HCEC 1CT (cell line): Measurements from ENCODE around the gene WNT6.

ENCODE experiments used
- DNase-seq: peaks from one replicate; pipeline ENCODE4 v3.0.0-alpha.2; 2017

The WNT6 gene

DNA sequence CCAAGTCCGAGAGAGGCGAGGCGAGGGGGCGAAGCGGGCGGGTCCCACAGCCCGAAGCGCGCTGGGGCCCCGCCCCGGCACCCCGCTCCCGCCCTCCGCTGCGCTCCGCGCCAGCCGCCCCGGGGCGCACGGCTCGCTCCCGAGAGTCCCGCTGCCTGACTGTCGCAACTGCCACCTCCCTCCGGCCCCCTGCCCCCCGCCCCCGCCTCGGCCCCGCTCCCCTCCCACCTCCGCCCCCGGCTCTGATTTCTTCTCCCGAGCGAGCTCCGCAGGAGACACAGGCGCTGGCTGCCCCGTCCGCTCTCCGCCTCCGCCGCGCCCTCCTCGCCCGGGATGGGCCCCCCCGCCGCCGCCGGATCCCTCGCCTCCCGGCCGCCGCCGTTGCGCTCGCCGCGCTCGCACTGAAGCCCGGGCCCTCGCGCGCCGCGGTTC lies at the start of gene WNT6:
TSS of gene WNT6 (plus strand) at position 250 of the 432 bp plus-strand sequence. CDS start 233 bp downstream, outside the sequence.
- no peak for DNase-seq

DNA sequence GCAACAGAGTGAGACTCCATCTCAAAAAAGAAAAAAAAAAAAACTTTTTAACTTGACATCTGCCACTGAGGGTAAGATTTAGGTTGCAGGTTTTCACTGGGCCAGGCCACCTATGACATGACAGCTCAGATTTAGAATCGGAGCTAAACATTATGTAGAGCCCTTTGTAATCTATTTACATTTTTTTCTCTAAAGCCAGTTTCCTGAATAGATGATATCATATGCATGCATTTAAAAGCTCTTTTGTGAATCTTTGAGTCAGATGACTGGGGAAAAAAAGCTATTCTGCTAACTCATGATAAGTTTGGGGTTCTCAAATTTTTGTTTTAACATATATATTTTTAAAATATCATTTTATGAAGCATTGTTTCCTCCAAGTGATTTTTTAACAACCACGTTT lies 49.3 kb upstream of the WNT6 start:
- DNase-seq: no peak

DNA sequence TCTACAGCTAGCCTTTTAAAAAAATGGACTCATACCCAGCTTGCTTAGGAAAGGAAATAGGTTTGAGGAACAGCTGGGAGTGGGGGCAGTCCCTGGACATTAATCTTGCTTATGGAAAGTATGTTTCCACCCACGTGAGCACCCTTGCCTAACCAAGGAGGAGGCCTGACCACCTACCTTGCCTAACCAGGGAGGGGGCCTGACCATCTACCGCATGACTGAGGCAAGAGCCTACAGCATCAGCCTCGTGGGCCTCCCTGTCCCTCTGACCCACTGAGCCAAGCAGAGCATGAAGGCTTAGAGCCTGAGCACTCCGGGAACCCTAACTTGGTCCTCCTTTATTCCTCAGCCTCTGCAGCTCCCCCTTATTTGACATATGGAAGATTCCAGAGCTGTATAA lies 48.2 kb upstream of the WNT6 start:
- DNase-seq: peak; percentile 7

DNA sequence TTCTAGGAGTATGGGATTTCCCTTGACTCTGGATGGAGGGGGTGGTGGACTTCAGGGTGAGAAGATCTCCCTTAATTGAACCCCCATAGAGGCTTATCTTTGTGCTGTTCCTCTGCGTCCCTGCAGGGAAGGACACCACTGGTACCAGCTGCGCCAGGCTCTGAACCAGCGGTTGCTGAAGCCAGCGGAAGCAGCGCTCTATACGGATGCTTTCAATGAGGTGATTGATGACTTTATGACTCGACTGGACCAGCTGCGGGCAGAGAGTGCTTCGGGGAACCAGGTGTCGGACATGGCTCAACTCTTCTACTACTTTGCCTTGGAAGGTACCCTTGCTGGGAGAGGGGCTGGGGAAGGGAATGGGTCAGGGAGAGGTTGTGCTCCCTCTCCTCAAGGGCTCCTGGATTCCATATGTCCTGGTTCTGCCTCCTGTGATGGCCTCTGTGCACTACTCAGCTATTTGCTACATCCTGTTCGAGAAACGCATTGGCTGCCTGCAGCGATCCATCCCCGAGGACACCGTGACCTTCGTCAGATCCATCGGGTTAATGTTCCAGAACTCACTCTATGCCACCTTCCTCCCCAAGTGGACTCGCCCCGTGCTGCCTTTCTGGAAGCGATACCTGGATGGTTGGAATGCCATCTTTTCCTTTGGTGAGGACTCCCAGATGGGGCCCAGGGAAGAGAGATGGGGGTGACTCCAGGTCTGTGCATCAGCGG lies 47.3 kb upstream of the WNT6 start:
- no peak for DNase-seq

DNA sequence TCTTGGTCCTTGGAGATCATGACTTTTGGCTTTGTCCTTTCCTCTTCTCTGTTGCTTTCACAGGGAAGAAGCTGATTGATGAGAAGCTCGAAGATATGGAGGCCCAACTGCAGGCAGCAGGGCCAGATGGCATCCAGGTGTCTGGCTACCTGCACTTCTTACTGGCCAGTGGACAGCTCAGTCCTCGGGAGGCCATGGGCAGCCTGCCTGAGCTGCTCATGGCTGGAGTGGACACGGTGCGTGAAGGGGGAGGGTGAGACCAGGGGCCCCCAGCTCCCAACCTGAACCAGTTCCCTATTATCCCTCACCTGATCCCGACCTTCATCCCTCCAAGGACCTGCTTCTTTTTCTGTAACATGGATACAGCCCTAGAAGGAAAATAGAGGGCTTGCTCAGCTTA lies 46.7 kb upstream of the WNT6 start:
- DNase-seq: no peak

DNA sequence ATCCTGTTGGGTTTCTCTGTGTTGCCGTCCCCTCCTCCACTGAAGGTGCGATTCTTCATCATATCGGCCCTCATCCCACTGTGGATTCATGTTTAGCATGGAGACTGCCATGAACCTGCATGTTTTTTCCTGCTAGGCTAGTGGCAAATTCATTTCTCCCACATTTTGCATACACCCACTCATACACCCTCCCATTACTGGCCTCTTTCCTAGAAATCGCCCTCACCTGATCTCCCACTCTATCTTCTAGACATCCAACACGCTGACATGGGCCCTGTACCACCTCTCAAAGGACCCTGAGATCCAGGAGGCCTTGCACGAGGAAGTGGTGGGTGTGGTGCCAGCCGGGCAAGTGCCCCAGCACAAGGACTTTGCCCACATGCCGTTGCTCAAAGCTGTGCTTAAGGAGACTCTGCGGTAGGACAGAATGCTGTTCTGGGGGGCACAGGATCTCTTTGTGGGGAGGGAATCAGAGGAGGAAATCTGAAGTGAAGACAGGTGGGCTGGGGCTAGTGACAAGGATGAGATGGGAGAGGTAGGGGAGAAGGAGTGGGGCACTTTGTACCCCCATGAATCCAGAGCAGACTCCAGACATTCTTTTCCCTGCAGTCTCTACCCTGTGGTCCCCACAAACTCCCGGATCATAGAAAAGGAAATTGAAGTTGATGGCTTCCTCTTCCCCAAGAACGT lies 45.7 kb upstream of the WNT6 start:
- DNase-seq: no peak

DNA sequence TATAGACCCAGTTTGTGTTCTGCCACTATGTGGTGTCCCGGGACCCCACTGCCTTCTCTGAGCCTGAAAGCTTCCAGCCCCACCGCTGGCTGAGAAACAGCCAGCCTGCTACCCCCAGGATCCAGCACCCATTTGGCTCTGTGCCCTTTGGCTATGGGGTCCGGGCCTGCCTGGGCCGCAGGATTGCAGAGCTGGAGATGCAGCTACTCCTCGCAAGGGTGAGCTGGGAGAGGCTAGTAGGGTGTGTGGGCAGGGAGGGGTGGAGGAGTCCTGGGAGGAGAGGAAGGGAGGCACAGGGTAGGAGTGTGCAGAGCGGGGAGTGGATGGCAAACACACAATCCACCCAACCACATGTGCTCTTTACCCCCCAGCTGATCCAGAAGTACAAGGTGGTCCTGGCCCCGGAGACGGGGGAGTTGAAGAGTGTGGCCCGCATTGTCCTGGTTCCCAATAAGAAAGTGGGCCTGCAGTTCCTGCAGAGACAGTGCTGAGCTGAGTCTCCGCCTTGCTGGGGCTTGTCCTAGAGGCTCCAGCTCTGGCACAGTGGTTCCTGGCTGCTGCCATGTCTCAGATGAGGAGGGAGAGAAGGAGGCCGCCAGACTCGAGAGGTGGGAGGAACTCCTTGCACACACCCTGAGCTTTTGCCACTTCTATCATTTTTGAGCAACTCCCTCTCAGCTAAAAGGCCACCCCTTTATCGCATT lies 44.9 kb upstream of the WNT6 start:
- no peak for DNase-seq

DNA sequence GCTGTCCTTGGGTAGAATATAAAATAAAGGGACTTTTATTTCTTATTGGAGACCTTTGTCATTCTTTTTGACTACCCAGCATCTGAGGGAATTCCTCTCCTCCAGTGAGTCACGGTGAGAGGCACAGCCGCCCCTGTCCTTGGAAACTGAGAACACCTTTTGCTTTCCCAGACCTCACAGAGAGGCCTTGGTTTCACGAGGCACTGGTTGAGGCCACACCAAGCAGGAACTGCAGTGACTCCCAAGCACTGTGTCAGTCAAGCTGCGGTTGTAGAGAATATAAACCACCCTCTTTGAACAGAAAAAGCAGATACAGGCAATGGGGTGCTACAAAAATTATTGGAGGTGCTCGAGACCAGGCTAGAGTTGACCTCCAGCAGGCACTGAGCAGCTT lies 44.4 kb upstream of the WNT6 start:
- DNase-seq: no peak

DNA sequence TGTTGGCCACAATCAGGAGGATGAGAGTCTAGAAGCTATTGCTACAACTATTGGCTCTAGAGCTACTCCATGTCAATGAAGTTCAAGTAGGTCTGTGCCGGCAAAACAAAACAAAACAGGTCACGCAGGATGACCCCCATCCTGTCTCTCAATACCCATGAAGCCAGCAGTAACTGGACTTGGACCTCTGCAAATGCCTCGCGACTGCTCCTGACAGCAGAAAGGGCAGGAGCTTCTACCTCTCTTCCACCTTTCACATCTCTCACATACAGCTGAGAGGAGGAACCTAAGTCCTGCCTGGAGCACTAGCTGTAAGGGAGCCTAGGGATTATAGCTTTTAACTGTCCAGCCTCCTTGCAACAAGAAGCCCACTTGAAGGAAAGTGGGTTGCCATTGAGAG lies 44.0 kb upstream of the WNT6 start:
- no peak for DNase-seq

DNA sequence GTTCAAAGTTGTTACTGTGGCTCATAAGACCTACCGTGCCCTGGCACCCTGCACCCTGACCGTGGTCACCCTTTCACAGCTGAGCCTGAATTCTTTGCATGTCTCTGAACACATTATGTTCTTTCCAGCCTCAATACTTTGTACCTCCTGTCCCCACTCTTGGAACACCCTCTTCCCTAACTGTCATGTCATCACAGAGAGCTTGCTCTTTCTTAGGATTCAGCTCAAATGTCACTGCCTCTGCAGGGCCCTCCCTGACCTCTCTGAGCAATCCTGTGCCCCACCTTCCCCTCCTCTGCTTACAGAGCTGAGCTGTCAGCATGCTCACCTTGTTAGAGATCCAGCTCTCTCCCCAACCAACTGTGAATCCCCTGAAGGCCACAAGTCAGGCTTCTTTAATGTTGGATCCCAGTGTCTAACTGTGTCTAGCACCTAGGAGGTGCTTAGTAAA lies 43.0 kb upstream of the WNT6 start:
- DNase-seq: no peak

DNA sequence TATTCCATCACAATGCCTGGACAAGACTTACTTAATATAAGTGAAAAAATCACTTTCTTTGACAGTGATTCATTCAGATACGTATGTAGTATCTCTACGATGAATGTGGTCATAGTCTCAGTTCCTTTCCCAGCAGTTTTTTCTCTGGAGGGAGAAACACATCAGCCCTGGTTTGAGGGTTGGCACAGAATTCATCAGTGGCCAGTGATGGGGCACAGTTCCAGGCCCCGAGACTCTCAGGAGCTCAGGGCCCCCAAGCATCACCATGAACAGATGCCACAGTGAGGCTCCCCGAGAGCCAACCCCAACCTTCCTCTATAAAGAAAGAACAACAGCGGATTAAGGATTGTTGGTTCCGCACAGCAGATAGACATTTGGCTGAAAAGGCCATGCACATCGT lies 40.5 kb upstream of the WNT6 start:
- no peak for DNase-seq

DNA sequence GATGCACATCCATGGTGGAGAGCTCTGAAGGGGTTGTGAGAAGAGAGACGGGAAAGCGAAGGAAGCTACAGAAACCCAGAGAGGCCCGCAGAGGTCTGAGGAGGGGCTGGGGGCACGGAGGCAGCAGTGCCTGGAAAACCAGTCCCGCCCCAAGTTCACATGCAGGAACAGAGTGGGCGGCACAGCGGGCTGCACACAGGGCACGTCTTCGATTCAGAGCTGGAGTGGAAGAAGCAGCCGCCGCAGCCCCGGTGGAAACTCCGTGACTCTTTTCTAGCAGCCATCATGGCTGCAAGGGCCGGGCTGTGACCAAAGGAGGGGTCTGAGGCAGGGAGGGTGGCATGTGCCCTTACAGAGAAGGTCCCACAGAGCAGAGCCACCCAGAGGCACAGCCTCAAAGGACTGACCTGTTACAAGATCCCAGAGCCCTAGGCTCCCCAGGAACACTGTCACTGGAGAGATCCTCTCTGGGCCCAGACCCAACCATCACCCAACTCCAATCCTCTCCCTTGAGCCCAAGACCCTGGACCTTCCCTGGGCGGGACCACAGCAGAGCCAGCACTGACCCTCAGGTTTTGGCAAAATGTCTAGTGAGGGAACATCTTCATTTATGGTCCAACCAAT lies 38.7 kb upstream of the WNT6 start:
- DNase-seq: no peak

DNA sequence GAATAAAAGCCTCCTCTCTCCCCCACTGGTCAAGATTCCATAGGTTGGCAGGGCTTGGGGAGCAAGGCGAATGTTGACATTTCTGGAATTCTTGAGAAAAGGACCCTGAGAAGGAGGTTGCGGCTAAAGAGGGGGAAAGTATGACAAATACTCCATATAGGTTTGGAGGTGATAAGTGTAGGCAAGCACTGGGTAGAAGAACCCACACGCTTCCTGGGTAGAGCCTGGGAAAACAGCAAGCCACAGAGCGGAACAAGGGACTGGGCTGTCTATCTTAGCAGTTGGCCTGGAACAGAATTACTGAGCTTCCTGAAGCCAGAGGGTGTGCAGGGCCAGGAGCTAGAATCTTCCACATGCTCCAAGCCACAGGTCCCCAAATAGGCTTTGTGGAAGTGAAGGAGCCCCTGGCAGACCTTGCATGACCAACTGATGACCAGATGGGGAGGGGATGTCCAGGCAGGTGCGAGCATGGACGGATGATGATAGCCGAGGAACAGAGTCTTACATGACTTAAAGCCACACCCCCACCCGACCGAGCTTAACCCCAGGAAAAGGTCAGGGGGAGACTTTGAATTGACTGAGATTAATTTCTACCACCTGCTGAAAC lies 37.9 kb upstream of the WNT6 start:
- no peak for DNase-seq

DNA sequence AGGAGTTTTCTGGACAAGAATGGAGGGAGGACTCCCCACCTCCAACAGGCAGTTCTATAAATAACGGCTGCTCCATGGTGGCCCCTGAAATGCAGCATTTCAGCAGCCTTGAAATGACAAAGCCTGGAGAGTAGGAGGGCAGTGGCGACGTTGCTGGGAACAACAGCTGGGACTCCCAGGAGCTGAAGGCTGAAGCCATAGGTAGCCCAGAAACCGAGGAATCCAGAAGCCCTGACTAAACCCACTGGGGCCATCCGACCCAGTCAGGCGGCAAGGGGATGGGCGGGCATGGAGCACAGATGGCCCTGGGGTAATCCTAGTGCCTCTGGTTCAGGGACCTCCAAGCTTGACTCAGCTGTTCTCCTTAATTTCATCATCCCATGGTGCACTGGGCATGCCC lies 37.0 kb upstream of the WNT6 start:
- DNase-seq: no peak

DNA sequence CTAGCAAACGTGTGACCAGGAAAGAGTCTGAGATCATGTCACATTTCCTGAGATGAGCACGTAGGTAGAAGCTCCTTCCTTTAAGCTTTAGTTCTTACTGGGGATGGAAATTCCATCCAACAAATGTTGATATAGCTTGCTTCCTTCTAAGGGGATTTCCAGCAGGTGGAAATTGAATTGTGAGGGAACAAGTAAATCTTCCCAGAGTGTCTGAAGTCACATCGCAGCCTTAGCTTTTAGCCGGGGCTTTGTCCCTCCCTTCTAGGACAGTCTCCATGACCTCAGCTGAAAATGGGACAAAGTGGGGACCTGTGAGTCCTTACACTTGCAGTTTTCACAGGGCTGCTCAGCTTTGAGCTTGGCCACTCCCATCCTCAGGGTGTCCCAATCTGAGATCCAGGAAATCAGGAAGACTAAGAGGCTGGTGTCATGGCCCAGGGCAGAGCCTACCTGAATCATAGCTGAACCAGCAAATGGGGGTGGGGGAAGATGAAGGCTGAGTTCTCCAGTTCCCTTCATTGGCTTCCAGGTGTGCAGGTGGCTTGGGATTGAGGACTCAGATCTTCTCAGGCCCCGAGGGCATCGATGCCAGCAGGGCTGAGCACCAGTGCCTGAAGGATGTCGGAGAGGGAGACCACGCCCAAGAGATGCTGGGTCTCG lies 36.3 kb upstream of the WNT6 start:
- no peak for DNase-seq

DNA sequence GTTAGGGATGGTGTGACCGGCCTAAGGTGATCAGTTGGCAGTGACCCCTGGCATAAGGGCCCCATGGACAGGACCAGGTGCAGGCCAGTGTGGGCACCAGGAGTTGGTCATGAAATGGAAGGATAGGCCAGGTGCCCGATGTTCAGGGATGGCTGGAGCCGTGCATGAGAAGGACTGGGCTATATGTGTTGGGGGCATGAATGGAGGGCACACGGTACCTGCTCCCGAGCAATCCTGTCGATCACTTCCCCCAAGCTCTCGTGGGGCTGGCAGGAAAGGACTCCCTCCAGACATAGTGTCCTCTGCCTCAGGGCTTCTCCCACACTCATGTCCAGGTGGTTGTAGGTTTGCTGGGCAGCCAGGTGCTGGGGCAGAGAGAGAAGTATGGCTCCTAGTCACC lies 35.6 kb upstream of the WNT6 start:
- DNase-seq: no peak

DNA sequence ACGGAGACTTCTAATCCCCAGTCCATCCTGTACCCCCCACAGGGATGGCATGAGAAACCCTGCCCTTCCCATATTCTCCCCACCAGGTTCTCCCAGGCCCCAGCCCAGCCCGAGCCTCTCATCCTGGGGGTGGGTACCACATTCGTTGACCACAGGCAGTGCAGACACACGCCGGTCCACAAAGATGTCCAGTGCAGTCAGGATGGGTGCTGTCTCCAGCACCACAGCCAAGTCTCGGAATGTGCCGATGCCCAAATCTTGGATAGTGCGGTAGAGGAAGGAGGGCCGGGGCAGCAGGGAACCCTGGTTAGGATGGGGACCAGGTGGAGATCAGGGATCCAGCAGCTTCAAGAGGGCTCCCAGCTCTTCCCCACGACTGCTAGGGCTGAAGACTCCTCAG lies 32.8 kb upstream of the WNT6 start:
- DNase-seq: no peak

DNA sequence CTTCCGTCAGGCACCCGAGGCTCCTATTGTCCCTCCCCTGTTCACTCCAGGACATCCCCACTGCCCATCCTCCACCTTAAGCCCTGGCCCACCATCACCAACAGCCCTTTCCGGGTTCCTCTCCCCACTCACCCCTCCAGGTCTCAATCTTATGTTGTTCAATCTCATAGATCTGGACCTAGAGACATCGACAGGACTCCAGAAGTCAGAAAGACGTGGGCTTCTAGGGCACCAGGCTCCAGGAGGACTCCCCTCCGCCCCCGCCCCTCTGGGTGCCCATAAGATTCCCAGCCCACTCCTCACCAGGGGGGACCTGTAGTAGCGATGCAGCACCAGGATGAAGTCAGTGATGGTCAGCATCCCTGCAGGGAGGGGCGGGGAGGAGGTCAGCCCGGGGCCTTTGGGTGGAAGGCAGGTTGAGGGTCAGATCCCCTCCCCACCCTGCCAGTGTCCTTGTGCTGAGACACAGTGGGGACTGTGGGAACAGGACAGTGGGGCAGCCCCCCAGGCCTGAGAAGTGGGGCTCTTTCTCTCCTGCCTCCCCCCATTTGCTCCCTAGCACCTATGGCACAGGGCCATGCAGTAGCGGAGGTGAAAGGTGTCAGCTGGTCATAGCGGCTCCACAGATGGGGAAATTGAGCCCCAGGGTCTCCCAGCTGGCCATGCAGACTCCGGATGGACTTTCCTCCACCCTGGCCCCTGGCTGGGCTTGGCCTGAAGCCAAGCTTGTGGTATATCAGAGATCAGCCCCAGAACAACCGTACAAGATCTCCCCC lies 31.7 kb upstream of the WNT6 start:
- DNase-seq: no peak

DNA sequence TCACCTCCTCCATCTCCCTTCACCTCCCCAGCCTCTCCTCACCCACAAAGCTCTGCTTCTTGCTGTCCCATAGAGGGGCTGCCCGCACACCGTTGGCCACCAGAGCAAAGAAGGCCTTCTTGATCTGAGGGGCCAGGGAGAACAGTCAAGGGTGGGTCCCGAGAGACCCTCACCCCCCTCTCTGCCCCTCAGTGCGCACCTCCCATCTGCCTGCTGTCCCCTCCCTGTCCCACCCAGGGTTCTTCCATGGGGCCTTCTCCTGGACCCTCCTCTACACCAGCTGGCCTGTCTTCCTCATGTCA lies 31.2 kb upstream of the WNT6 start:
- no peak for DNase-seq

DNA sequence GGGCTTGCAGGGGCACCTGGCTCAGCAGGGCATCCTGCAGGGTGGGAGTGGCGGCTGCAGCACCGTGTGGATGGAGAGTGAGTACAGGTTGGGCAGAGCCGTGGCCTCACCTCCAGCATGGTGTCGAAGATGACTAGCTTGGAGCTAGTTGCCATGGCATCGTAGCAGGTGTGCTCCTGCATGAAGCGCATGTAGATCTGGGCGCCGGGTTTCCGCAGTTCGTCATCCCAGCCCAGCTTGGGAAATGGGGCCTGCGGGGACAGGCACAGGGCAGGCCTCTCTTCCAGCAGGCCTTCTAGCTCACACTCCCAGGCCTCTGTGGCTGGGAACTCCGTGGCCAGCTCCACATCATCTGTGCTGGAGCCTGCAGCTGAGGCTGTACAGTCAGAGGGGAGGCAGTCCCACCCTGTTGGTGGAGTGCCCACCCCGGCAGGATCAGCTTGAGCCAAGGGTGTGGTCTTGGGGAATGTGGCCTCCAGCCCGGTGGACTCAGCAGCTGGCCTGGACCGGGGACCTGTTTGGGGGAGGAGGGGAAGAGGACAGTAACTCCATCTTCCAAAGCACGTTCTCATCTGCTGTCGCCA lies 29.6 kb upstream of the WNT6 start:
- DNase-seq: no peak

DNA sequence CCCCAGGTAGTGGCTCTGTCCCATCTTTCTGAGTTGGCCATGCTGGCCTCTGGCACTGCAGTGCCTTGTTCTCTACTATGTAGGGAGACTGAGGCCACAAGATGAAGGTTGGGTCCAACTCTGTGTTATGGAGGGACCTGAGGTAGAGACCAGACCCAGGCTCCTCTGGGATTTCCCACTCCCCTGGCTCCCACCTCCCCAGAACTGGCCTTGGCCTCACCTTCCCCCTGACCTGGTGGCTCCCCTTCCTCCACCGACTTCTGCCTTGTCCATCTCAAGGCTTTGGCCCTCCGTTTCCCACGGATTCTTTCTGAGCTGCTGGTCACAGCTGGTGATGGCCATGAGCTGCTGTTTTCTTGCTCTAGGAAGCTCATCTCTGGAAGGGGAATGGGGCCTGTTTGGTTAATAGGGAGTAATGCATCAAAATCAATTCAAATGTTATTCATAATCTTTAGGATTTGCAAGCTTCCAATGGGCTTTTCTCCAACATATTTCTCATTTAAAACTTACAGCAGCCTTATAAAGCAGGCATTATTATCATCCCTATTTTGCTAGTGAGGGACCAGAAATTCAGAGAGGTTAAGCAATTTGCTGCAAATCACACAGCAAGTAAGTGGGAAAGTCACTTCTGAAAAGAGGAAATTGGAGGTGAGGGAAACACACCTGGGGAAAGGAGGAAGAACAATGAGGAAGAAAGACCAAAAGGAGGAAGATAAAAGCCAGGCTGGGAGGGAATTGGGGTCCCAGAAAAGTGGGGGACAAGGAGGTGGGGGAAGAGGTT lies 28.9 kb upstream of the WNT6 start:
- no peak for DNase-seq
